ENCODE measurements around the gene CILP2. TPM values are rescaled to one million over a fixed set of nuclear protein-coding genes. Genes with fewer than 3 reads are reported as not detected.

CILP2 gene
- total RNA-seq, 4 donors from 2014 or later, result 0.17 to 1.4 TPM; not detected in 2

GRCh38 chr19:19504754-19505668 is 33.1 kb upstream of the CILP2 start:
- no peak for TF ChIP-seq POLR2A (IDR thresholded peaks at IDR 0.05)
- TF ChIP-seq CTCF (IDR thresholded peaks at IDR 0.05), result no peak
- intact Hi-C loops (cut with DNase I; ENCODE audit: low total_unique reads), result no loop called here
- 89 to 91% methylated on average over 14 to 23 of the region's 23 CpGs for WGBS, 2 donors
- H3K4me3 ChIP-seq (ENCODE audit: low read depth, poor library complexity, severe bottlenecking), result no peak overlapping the region
- no peak for DNase-seq (ENCODE audit: low spot score in 2 of 2)

DNA sequence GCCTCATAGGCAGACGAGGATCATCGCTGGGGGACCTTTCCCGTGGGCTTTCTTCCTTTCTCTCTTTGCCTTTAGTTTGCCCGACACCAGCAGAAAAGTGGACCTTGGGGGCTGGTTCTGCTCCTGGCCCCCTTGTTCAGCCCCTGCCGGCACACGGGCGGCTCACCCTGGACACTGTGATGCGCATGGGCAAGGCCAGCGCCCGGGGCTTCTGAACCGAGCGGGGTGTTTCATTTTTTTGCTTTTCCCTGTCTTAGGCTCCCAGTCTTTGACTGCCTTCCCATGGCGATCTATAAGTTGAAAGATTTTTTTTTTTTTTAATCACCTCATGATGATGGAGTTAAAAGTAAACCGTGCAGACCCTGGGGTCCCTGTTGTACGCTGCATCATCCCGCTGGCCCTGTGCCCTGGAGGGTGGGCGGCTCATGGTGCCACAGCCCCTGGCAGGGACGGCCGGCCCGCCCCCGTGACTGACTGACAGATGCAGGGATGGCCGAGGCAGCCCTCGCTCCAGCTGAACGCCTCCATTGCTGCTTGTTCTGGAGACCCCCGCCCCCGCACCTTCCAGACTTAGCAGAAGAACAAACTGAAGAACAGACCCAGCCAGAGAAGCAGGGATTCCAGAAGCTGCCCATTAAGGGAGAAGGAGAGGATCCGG is 32.3 kb upstream of the CILP2 start:
- intact Hi-C loops (cut with DNase I; ENCODE audit: low total_unique reads), result no loop called here
- 83 to 88% methylated on average over 25 to 27 of the region's 27 CpGs for WGBS, 2 donors
- no peak overlapping the region for H3K4me3 ChIP-seq (ENCODE audit: low read depth, poor library complexity, severe bottlenecking)
- TF ChIP-seq CTCF (IDR thresholded peaks at IDR 0.05) (no peak), POLR2A (IDR thresholded peaks at IDR 0.05) (no peak)
- DNase-seq (ENCODE audit: low spot score in 2 of 2), result no peak

GRCh38 chr19:19506592-19506991 is 31.5 kb upstream of the CILP2 start:
- DNase-seq (ENCODE audit: low spot score in 2 of 2), result no peak
- intact Hi-C loops (cut with DNase I; ENCODE audit: low total_unique reads), result no loop called here
- WGBS, 2 donors, result 75 to 91% methylated on average over 12 of the region's 12 CpGs
- H3K4me3 ChIP-seq (ENCODE audit: low read depth, poor library complexity, severe bottlenecking), result no peak overlapping the region
- TF ChIP-seq POLR2A (IDR thresholded peaks at IDR 0.05) (no peak), CTCF (IDR thresholded peaks at IDR 0.05) (no peak)

DNA sequence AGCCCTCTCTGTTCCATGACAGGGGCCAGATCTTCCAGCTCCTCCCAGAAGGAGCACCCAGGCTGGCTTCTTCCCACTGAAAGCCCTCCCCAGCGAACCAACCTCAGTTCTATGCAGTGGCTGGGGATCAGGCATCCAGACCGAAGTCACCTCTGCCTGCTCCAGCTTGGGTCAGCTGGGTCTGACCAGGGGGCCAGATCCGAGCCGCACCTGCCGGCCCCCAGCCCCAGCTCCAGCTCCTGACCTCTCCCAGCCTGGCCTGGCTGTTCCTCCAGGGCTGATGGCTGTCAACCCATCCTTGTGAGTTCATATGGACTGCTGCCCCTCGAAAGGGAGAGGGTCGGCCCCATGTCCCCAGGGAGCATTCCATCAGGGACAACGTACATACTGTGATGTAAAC is 30.7 kb upstream of the CILP2 start:
- intact Hi-C loops (cut with DNase I; ENCODE audit: low total_unique reads), result no loop called here
- DNase-seq (ENCODE audit: low spot score in 2 of 2), result no peak
- H3K4me3 ChIP-seq (ENCODE audit: low read depth, poor library complexity, severe bottlenecking), result no peak overlapping the region
- WGBS, 2 donors, result 81 to 87% methylated on average over 8 of the region's 8 CpGs
- TF ChIP-seq POLR2A (IDR thresholded peaks at IDR 0.05) (no peak), CTCF (IDR thresholded peaks at IDR 0.05) (no peak)

GRCh38 chr19:19508217-19508616 is 29.8 kb upstream of the CILP2 start:
- H3K4me3 ChIP-seq (ENCODE audit: low read depth, poor library complexity, severe bottlenecking), result no peak overlapping the region
- intact Hi-C loops (cut with DNase I; ENCODE audit: low total_unique reads), result no loop called here
- TF ChIP-seq CTCF (IDR thresholded peaks at IDR 0.05), result no peak
- TF ChIP-seq POLR2A (IDR thresholded peaks at IDR 0.05), result no peak
- 78 to 87% methylated on average over 11 of the region's 11 CpGs for WGBS, 2 donors
- DNase-seq (ENCODE audit: low spot score in 2 of 2), result no peak

All from lower leg skin (tissue), 4 donors.